Kidney glomerular epithelial cell (primary cell): ENCODE results near the gene CLEC18C.
"Not testable (repeated sequence)": the region's sequence is repeated elsewhere in the genome, so short reads cannot be mapped to it uniquely, and the experiment has no call there.

Experiments used
- DNase-seq: peaks from one replicate; lab custom pipeline; 2025; lab: John Stamatoyannopoulos, UW

The CLEC18C gene

GRCh38 chr16:70159355-70160348 lies 13.9 kb upstream of the CLEC18C start:
- no peak for DNase-seq

- DNase-seq, result no peak
Measured at GRCh38 chr16:70160388-70160787, 13.2 kb upstream of the CLEC18C start.

GRCh38 chr16:70160821-70161220 lies 12.8 kb upstream of the CLEC18C start:
- no peak for DNase-seq

GRCh38 chr16:70161350-70161749 lies 12.2 kb upstream of the CLEC18C start:
- DNase-seq, result no peak

- DNase-seq, result peak; percentile 19
Measured at GRCh38 chr16:70162041-70162451, 11.5 kb upstream of the CLEC18C start.

GRCh38 chr16:70163596-70163995 lies 10.0 kb upstream of the CLEC18C start:
- no peak for DNase-seq

- not testable (repeated sequence) for DNase-seq
Measured at GRCh38 chr16:70166688-70167087, 6.9 kb upstream of the CLEC18C start.

GRCh38 chr16:70173916-70174315 lies 329 bp downstream of the CLEC18C start:
- DNase-seq, result not testable (repeated sequence)

GRCh38 chr16:70174387-70174932 lies 873 bp downstream of the CLEC18C start:
- not testable (repeated sequence) for DNase-seq

GRCh38 chr16:70187858-70188607 lies 14.4 kb downstream of the CLEC18C start:
- not testable (repeated sequence) for DNase-seq

- DNase-seq, result not testable (repeated sequence)
Measured at GRCh38 chr16:70188608-70188915, 15.0 kb downstream of the CLEC18C start.

GRCh38 chr16:70190574-70190973 lies 17.0 kb downstream of the CLEC18C start:
- DNase-seq, result not testable (repeated sequence)

- DNase-seq, result not testable (repeated sequence)
Measured at GRCh38 chr16:70196683-70197300, 23.2 kb downstream of the CLEC18C start.

GRCh38 chr16:70197611-70198010 lies 24.0 kb downstream of the CLEC18C start:
- not testable (repeated sequence) for DNase-seq

GRCh38 chr16:70198230-70198629 lies 24.6 kb downstream of the CLEC18C start:
- not testable (repeated sequence) for DNase-seq

- DNase-seq, result not testable (repeated sequence)
Measured at GRCh38 chr16:70198666-70199065, 25.1 kb downstream of the CLEC18C start.

GRCh38 chr16:70199170-70199569 lies 25.6 kb downstream of the CLEC18C start:
- not testable (repeated sequence) for DNase-seq

- DNase-seq, result not testable (repeated sequence)
Measured at GRCh38 chr16:70200063-70200462, 26.5 kb downstream of the CLEC18C start.

- not testable (repeated sequence) for DNase-seq
Measured at GRCh38 chr16:70203508-70203907, 29.9 kb downstream of the CLEC18C start.

GRCh38 chr16:70204010-70204409 lies 30.4 kb downstream of the CLEC18C start:
- not testable (repeated sequence) for DNase-seq

- not testable (repeated sequence) for DNase-seq
Measured at GRCh38 chr16:70204668-70205405, 31.2 kb downstream of the CLEC18C start.
